Fibroblast of gingiva (primary cell): ENCODE measurements around the gene BCL2L14.
"Not testable (repeated sequence)": the region's sequence is repeated elsewhere in the genome, so short reads cannot be mapped to it uniquely, and the experiment has no call there.

ENCODE experiments used
- DNase-seq: peaks from one replicate; pipeline ENCODE4 v3.0.0-alpha.2; 2011; ENCODE audit warnings: low read depth

Gene BCL2L14

DNA sequence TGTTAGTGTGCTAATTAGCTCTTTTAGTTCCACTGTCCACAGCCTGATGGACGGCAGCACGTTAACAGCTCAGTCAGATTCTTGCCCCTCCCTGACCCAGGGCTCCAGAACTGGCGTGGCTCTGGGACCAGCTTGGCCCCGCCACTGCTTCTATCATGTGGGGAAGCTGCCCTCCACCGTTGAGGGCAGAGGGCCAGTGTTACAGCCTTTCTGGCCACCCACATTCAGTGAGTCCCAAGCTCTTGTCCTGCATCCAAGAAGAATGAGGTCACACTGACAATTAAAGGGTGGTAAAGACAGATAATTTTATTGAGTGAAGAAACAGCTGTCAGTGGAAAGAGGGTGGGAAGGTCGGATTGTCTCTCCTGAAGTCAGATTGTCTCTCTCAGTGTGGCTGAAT lies 36.9 kb downstream of the BCL2L14 start:
- no peak for DNase-seq

DNA sequence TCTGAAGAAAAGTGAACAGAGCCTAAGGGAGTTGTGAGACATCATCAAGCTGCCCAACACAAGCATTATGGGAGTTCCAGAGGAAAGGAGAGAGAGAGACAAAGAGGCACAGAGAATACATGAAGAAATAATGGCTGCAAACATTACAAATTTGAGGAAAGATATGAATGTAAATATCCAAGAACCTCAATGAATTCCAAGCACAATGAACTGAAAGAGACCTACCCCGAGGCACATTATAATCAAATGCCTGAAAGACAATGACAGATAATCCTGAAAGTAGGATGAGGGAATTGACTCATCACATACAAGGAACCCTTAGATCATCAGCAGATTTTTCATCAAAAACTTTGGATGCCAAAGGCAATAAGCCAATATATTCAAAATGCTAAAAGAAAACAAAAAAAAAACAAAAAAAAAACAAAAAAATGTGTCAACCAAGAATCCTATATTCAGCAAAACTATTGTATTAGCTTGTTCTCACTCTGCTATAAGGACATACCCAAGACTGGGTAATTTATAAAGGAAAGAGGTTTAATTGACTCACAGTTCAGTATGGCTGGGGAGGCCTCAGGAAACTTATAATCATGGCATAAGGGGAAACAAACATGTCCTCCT lies 37.8 kb downstream of the BCL2L14 start:
- no peak for DNase-seq

DNA sequence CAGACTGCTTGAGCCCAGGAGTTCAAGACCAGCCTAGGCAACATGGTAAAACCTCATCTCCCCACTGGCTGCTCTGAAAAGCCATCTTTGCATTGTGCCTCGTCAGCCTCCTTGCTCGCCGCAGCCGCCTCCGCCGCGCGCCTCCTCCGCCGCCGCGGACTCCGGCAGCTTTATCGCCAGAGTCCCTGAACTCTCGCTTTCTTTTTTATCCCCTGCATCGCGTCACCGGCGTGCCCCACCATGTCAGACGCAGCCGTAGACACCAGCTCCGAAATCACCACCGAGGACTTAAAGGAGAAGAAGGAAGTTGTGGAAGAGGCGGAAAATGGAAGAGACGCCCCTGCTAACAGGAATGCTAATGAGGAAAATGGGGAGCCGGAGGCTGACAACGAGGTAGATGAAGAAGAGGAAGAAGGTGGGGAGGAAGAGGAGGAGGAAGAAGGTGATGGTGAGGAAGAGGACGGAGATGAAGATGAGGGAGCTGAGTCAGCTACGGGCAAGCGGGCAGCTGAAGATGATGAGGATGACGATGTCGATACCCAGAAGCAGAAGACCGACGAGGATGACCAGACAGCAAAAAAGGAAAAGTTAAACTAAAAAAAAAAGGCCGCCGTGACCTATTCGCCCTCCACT lies 40.3 kb downstream of the BCL2L14 start:
- DNase-seq: not testable (repeated sequence)

DNA sequence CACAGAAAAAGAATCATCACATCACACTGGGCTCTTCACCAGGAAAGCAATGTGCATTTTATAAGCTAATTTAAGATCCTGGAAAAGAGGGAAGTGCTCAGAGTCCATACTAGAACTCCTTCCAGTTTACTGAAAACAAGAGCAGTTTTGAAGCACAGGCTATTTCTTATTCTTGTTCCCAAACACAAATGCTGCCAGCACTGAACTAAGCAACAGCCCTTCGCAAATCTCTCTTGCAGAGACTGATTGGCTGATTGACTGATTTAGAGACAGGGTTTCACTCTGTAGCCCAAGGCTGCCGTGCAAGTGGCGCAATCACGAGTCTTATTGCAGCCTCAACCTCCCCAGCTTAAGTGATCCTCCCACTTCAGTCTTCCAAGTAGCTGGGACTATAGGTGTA lies 44.8 kb downstream of the BCL2L14 start:
- DNase-seq: no peak

DNA sequence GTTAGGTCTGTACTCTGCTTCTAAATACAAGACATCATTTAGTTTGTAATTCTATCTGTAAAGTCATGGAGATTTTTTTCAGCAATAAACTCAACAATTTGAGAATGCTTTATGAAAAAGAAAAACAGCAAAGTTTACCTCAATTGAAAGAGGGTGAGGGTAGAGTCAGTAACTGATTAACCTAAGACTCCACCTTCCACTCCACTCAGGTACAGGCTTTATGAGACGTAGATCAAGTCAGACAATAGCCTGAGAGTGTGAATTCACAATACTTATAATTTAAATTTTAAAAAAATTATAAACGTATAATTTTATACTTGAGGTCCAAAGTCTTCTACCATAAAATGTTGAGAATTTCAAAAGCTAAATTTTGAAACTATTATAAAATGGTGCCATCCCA lies 45.9 kb downstream of the BCL2L14 start:
- no peak for DNase-seq

DNA sequence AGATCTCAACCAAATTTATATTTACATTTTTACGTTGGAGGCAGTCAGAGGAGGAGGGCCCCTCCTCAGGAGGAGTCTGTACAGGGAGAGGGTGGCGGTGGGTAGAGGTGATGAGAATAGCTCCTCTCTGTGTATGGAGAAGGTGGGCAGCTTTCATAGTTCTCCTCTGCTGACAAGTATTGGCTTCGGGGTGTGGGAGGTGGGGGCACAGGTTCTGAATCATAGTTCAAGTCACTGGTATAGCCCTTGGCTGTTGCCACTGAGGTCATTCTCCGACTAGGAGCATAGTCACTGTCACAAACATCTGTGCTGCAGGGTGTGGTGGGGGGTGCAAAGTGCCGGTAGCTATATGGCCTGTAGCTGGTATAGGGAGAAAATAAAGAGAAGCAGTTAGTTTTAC lies 50.3 kb downstream of the BCL2L14 start:
- DNase-seq: no peak

DNA sequence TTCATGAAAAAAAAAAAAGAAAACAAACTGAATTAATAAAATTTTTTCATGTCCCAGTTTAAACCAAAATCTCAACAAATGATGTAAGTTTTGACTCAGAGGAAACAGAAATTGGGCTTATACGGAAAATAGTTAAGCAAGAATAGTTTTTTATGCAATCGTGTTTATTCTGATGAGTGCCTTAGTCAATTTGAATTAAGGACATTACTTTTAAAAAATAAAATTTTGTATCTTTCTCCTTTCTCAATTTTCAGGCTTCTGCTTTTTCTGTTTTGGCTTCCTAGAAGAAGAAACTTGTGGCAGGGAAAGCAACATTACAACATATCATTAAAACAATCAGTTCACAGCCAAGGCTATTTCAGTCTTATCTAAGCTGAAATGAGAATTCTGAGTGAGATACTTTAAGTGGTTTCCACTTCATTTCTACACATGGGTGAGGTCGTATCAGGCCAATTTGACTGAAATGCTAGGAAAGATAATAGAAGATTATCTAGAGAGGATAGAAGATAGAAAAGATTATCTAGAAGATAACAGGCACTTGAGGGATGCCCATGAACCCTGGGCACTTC lies 52.4 kb downstream of the BCL2L14 start:
- DNase-seq: peak; percentile 19

DNA sequence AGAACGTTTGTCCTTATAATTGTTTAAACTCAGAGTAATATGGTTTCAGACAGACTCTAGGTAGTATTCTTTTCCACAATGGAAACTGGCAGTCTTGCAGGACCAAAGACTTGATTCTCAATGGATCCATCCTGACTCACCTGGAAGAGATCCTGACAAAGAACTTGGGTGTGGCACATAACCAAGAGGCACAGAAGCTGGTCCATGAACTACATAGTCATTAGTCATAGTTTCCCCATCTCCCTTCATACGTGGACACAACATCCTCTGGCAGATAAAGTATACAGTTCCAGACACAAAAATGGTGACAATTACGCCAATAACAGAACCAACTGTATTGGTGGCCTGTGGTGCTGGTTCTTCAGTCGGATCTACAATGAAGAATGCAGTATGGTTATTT lies 55.8 kb downstream of the BCL2L14 start:
- DNase-seq: no peak

DNA sequence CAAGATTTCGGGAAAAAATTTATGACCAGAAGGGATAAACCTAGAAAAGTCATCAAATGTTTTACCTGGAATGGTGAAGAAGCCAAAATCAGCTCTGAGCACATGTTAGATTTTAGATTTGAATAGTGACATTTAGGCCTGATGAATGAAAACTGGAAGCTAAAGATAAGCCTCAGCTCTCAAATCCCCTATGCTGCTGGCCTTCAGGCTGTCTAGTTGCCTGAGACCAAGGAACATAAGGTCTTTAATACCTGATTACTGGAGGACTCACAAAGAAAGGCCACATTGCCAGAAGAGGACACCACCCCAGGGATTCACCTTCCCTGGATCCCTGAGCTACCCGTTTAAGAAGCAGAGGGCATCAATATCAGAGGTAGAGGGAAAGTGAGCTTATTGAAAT lies 56.6 kb downstream of the BCL2L14 start:
- no peak for DNase-seq

DNA sequence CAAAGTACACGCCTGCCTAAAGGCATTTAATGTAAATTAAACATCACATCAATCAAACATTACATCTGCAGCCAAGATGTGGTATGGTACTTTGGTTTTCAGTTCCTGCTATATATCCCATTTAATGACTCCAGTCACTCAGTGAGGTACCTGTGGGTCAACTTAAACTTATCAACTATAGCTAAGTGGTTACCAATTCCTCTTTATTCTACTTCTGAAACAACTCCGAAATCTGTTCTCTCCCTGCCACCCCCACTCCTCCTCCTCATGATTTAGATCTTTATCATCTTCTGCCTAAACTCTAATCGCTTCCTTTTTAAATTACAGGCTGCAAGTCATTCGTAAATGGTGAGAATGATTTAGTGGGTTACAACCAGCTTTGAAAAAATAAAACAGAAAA lies 57.9 kb downstream of the BCL2L14 start:
- no peak for DNase-seq

DNA sequence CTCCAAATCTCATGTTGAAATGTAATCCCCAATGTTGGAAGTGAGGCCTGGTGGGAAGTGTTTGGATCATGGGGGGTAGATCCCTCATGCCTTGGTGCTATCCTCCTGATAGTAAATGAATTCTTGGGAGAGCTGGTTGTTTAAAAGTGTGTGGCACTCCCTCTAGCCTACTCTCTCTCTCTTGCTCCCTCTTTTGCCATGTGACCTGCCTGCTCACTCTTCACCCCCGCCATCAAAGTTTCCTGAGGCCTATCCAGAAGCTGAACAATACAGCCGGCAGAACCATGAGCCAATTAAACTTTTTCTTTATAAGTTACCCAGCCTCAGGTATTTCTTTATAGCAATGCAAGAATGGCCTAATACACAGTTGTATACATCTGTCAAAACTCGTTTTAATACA lies 62.5 kb downstream of the BCL2L14 start:
- no peak for DNase-seq

DNA sequence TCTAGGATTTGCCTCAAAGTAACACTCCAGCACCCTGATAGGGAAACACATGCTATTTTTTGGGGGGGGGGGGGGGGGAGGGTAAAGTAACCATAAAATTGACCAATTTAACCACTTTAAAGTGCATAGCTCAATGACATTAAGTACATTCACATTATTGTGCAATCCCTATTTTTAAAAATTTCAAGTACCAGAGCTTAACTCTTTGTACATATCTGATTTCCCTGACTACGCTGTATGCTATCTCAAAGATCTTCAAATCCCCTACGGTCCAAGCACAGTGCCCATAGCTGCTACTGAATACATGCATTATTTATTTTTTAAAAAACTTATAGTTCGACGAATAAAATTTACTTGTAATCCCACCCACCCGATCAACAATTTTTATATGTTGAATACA lies 63.0 kb downstream of the BCL2L14 start:
- DNase-seq: no peak

DNA sequence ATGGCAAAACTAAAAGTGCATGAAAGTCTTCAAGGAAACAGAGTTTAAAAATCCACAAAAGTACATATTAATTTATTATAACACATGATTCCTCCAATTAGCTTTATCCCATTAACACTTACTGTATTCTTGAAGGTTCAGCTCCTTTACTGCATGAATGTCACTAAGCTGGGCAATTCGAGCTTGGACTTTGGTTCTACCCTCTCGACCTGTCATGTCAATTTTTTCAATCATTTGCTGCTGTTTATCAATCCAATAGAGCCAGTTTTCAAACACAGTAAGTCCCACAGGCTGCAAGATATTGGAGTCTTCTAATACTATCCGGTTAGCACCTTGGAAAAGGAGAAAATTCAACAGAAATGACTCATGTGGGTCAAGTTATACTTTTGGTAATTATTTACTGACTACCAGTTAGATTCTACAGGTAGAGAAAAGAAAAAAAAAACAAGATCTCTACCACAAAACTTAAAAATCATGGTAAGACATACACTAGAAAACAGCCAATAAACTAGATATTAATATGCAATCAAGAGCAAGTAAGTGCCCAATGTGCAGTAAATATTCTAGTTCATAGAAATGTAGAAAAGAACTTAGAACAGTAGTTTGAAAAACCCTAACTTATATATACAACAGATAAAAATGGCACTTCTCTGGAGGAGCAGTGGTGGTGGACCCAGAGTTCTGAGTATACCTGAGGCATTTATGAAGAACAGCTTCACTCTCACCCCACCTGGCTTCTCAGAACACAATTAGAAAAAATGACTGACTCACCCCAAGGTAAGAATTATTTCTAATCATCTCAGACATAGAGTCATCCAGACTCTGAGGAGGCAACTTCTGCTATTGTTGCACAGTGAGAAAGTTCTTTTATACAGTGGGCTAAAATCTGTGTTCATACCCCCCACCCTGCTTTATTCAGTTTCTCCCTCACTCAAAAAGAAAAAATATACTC lies 67.7 kb downstream of the BCL2L14 start:
- no peak for DNase-seq

DNA sequence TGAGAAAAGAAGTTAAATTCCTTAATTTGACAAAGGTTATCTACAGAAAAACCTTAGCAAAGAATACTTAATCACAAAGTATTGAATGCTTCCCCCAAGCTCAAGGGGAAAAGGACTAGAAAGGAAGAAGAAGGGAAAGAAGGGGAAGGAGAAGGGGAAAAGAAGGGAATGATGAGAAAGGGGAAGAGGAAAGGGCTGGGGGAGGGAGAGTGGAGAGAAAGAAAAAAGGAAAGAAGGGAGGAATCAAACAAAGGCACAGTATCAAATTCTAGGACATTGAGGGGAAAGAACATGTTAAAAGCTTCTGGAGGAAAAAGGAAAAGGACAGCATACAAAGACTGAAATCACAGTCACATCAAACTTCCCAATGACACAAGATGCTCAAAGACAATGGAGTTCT lies 70.3 kb downstream of the BCL2L14 start:
- no peak for DNase-seq

DNA sequence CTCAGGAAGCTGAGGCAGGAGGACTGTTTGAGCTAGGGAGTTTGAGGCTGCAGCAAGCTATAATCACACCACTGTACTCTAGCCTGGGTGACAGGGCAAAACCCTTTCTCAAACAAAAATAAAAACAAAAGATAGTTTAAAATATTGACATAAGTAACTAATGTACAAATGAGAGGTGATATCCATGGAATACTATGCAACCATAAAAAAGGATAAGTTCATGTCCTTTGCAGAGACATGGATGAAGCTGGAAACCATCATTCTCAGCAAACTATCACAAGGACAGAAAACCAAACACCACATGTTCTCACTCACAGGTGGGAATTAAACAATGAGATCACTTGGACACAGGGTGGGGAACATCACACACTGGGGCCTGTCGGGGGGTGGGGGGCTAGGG lies 73.8 kb downstream of the BCL2L14 start:
- DNase-seq: not testable (repeated sequence)

DNA sequence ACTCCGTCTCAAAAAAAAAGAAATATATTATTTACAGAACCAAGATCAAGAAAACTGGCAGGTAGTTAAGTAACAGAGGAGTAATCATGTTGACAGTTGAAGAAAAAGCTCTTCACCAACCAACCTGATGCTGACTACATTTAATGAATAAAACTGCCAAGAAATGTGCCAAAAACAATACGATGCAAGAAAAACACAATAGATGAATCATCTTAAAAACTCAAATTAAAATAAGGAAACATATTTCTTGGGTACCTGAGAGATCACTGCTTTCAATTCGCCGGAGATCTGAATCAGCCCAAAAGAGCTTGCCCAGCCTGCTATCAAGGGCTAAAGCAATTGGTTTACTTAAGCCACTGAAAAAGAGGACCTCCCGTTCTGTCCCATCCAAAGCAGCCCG lies 76.4 kb downstream of the BCL2L14 start:
- DNase-seq: no peak
